Measurements from ENCODE around the gene MFF. TPM values are rescaled to one million over a fixed set of nuclear protein-coding genes. Genes with fewer than 3 reads are reported as not detected.

Gene MFF
- total and polyA plus RNA-seq, 2 of the 4 experiments (the other 2 are of a cell fraction) = 70.1 to 86.4 TPM

GRCh38 chr2:227326783-227327182 is 1.7 kb downstream of the MFF start:
- no peak overlapping the region for H3K18ac ChIP-seq (ENCODE audit: low read depth, low read length)
- ChIA-PET CTCF (no interaction called here), POLR2A (ENCODE audit: unreplicated experiment) (no interaction called here)
- H3K4ac ChIP-seq (ENCODE audit: low read depth, low read length) = no peak overlapping the region
- H2BK20ac ChIP-seq (ENCODE audit: low read depth, low read length) = no peak overlapping the region
- BruUV-seq (replicated peaks) = no TSS peak
- H3K27ac ChIP-seq (ENCODE audit: insufficient read depth, low read length) = no peak overlapping the region
- peak overlapping the region; percentile 11; the same call in 1 of the 2 replicates for H3K4me3 ChIP-seq (ENCODE audit: insufficient read depth, low read depth, low read length)
- intact Hi-C loops (cut with micrococcal nuclease) = loop anchor here (5.0 to 10.0 kb wide), 2 partner anchors 201 to 202 kb away; no protein-coding TSS in a partner anchor
- no peak overlapping the region for H2AFZ ChIP-seq (replicated peaks; ENCODE audit: low read length, poor library complexity)
- no peak overlapping the region for H3K9ac ChIP-seq (ENCODE audit: low read depth, low read length)
- no peaks in the 10 kb centered on the region for H4K20me1 ChIP-seq (ENCODE audit: insufficient read depth, low read length)
- H3K56ac ChIP-seq (ENCODE audit: extremely low read depth, insufficient read depth, low read length) = no peak overlapping the region
- H3K23ac ChIP-seq (ENCODE audit: low read depth, low read length) = no peak overlapping the region
- H3K79me1 ChIP-seq (ENCODE audit: low read depth in 1 of 2, low read length in 2 of 2) = peaks cover 17 to 25% of the 10 kb centered on the region in 2 experiments
- H2AK9ac ChIP-seq (replicated peaks; ENCODE audit: low read depth, low read length, poor library complexity) = no peak overlapping the region
- TF ChIP-seq MAZ (IDR thresholded peaks at IDR 0.05; ENCODE audit: borderline replicate concordance, low read depth, low read length) (no peak), RFX5 (IDR thresholded peaks at IDR 0.05; ENCODE audit: low read depth, low read length) (no peak), FOS (IDR thresholded peaks at IDR 0.05; ENCODE audit: low read depth, low read length) (no peak), CHD1 (IDR thresholded peaks at IDR 0.05; ENCODE audit: low read depth, low read length) (no peak), SMC3 (IDR thresholded peaks at IDR 0.05; ENCODE audit: low read depth, low read length) (no peak), ELK1 (IDR thresholded peaks at IDR 0.05; ENCODE audit: borderline replicate concordance, low read depth, low read length) (no peak), MAFK (IDR thresholded peaks at IDR 0.05; ENCODE audit: low read depth, low read length) (no peak), CTCF (conservative IDR thresholded peaks at IDR 0.05; ENCODE audit: low read depth, low read length) (no peak), RCOR1 (IDR thresholded peaks at IDR 0.05; ENCODE audit: insufficient replicate concordance, low read length) (no peak), USF2 (IDR thresholded peaks at IDR 0.05; ENCODE audit: low read depth, low read length) (no peak), POLR2A (IDR thresholded peaks at IDR 0.05; ENCODE audit: low read depth, low read length) (no peak), RAD21 (IDR thresholded peaks at IDR 0.05; ENCODE audit: low read length) (no peak), NFE2L2 (IDR thresholded peaks at IDR 0.05; ENCODE audit: low read depth, low read length) (no peak), BHLHE40 (IDR thresholded peaks at IDR 0.05; ENCODE audit: low read depth, low read length) (no peak), MXI1 (IDR thresholded peaks at IDR 0.05; ENCODE audit: borderline replicate concordance, low read depth, low read length) (no peak)
- ATAC-seq (ENCODE audit: low read depth) (no peak), DNase-seq (no peak)
- no peaks in the 10 kb centered on the region for H3K9me1 ChIP-seq (ENCODE audit: insufficient read depth, low read length)
- H3K14ac ChIP-seq (replicated peaks; ENCODE audit: low read depth, low read length) = no peak overlapping the region
- no peak overlapping the region; the same call in 1 of the 2 replicates for H4K5ac ChIP-seq (ENCODE audit: low read depth, low read length)
- in situ Hi-C loops (cut with MboI; ENCODE audit: low sequenced_read_pairs) = no loop called here
- no peaks in the 10 kb centered on the region for H3K27me3 ChIP-seq (ENCODE audit: control insufficient read depth, insufficient read depth, low read length)
- 0 out of 2 replicates have a peak, but pooled peaks cover 2% of the 10 kb centered on the region for H3K4me1 ChIP-seq (ENCODE audit: control insufficient read depth, insufficient read depth, low read length)
- H2AK5ac ChIP-seq (ENCODE audit: low read depth, low read length) = no peak overlapping the region
- no peak overlapping the region for H2BK120ac ChIP-seq (ENCODE audit: low read depth, low read length)
- peaks cover 5% of the 10 kb centered on the region; the same call in 1 of the 2 replicates for H3K36me3 ChIP-seq (ENCODE audit: control insufficient read depth, insufficient read depth, low read length)
- dilution Hi-C loops (cut with HindIII; ENCODE audit: low sequenced_read_pairs, unreplicated experiment) = no loop called here
- H2BK15ac ChIP-seq (ENCODE audit: low read depth, low read length) = no peak overlapping the region
- H4K8ac ChIP-seq (ENCODE audit: low read depth in 2 of 2, low read length in 2 of 2) = 0 out of 4 replicates have a peak overlapping the region, but pooled peaks of 1 of the 2 experiments have one; percentile 9
- no peak overlapping the region for H4K91ac ChIP-seq (ENCODE audit: insufficient read depth, low read depth, low read length)
- H3K4me2 ChIP-seq (ENCODE audit: low read depth, low read length) = peak overlapping the region; percentile 90; the same call in 1 of the 2 replicates
- no peaks in the 10 kb centered on the region for H3K9me3 ChIP-seq (ENCODE audit: control insufficient read depth, insufficient read depth, low read length)
- no peak overlapping the region for H2BK5ac ChIP-seq (ENCODE audit: low read depth, low read length, poor library complexity, severe bottlenecking)
- WGBS, 2 experiments (ENCODE audit: extremely low coverage in 2 of 2, insufficient read length in 1 of 2) = 80% methylated on average over 1 of the region's 6 CpGs; no CpG with 5 or more reads in 1 of the 2 experiments
